GM08714 (cell line): ENCODE results near the gene ATMIN.
A peak's percentile ranks its signal among the peaks of the same experiment; 100 is the strongest.

ENCODE experiments used
- H3K4me3 ChIP-seq: fragments of 200-500 bp; sonication (Bioruptor generic); 2 replicates; pipeline ENCODE4 v1.5.1; 2014; ENCODE audit warnings: mild to moderate bottlenecking, low read length, inconsistent platforms
- ZNF274 ChIP-seq: IDR thresholded peaks from 2 replicates; pipeline ENCODE4 v1.6.1; 2012; ENCODE audit warnings: mild to moderate bottlenecking, low read depth, low read length

The ATMIN gene

GRCh38 chr16:81029930-81030604, 5.6 kb upstream of the ATMIN start:
- H3K4me3 ChIP-seq: no peak overlapping the region
- TF ChIP-seq ZNF274: no peak

DNA sequence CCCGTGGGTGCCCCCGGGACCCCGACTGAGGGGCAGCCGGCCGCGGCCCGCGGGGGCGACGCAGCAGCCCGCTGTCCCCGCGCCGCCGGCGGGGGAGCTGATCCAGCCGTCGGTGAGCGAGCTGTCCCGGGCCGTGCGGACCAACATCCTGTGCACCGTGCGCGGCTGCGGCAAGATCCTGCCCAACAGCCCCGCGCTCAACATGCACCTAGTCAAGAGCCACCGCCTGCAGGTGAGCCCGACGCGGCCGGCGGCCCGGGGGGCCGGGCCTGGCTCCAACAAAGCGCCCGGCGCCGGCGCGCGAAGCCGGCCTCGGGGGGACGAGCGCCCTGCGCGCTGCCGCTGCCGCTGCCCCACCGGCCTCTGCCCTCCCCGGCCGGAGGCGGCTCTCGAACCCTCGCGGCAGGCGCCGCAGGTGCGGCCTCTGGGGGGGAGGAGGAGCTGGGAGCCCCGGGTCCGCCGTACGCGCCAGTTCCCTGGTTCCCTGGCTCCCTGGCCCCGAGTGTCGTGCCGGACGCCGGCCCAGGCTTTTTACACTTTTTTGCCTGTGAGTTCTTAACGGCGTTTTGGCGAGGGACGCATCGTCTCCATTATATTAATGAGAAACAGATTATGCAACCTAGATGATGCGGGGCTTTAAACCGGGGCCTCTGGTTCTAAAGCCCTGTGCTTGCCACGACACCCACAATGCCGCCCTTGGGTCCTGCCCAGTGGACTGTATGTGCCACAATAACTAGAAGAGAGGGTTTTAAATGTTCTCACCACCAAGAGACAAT, 521 bp downstream of the ATMIN start:
- no peak for TF ChIP-seq ZNF274
- peak overlapping the region; percentile 99 for H3K4me3 ChIP-seq

GRCh38 chr16:81036751-81037350, 1.2 kb downstream of the ATMIN start:
- peak overlapping the region; percentile 99 for H3K4me3 ChIP-seq
- no peak for TF ChIP-seq ZNF274

GRCh38 chr16:81040131-81040530, 4.5 kb downstream of the ATMIN start:
- H3K4me3 ChIP-seq: no peak overlapping the region

GRCh38 chr16:81040842-81041241, 5.2 kb downstream of the ATMIN start:
- no peak overlapping the region for H3K4me3 ChIP-seq
- no peak for TF ChIP-seq ZNF274

More at GRCh38 chr16:81040131-81040530, 4.5 kb downstream of the ATMIN start:
- TF ChIP-seq ZNF274: no peak

- TF ChIP-seq ZNF274: no peak
- no peak overlapping the region for H3K4me3 ChIP-seq
Observed at GRCh38 chr16:81041696-81042095, 6.1 kb downstream of the ATMIN start.

DNA sequence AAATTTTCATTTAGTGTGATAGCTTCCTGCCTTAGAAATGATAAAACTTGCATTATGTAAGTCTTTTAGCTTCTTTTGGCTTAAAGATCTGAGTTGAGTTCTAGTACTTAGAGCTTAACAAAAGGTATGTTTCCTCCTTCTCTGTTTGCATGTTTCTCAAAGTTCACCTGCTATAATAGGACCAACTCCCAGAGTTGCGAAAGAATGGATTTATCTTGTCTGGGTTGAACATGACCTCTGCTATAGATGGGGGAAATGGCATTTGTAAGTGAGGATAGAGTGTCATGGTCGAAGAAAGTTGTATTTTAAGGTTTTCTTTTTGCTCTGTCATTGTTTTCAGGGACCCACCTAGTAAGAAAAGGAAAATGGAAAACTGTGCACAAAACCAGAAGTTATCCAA, 7.2 kb downstream of the ATMIN start:
- no peak for TF ChIP-seq ZNF274
- no peak overlapping the region for H3K4me3 ChIP-seq

DNA sequence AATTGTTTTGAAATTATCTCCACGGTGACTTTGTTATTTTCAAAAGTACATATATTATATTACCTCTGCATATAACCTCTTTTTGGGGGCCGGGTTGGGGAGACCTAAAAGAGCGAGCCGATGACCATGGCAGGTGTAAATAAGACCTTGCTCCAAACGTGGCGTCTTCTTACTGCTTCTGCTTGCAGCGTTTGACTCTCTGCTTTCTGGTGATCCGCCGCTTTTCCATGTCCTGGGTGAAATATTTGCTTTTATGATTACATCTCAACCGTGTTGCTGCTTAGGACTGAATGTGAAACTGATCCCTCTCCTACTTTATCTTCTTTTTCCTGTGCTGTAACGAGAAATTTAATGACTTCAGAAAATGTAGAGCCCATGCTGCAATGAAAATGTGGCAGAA, 18.1 kb downstream of the ATMIN start:
- no peak for TF ChIP-seq ZNF274

GRCh38 chr16:81060576-81061306, 25.1 kb downstream of the ATMIN start:
- no peak overlapping the region for H3K4me3 ChIP-seq
- TF ChIP-seq ZNF274: no peak

More for the DNA sequence above, 18.1 kb downstream of the ATMIN start:
- no peak overlapping the region for H3K4me3 ChIP-seq

DNA sequence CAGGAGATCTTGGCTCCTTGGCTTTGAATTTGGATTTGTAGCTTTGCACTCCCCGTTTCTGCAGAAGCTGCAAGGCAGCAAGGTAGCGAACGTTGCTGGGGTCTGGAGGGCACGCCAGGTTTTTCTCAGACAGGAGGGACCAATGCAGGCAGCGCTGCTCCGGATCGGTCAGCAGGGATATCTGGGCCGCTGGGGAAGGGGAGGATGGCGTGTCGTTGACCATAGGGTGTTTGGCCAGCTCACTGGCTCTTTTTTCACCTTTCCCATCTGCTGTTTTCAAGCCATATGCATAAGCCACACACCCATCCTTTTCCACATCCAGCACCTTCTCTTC, 25.6 kb downstream of the ATMIN start:
- TF ChIP-seq ZNF274: no peak
- H3K4me3 ChIP-seq: no peak overlapping the region

GRCh38 chr16:81061871-81062608, 26.4 kb downstream of the ATMIN start:
- no peak overlapping the region for H3K4me3 ChIP-seq
- no peak for TF ChIP-seq ZNF274

DNA sequence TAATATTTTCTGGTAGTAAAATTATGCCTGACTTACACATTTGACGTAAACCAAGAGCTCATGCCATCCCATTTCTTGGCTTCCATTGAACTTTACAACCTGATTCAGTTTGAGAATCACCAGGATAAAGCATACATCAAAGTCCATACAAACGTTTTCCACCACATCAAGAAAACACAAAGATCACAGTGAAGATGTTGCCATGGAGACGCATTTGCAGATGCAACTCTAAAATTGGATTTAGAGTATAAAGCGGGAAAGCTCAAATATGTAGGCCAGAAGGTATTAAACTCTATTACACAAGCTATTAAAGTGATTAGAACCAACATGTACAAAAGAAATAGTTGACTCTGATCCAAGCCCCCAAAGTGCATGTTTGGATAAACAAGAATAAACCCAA, 31.0 kb downstream of the ATMIN start:
- no peak overlapping the region for H3K4me3 ChIP-seq
- no peak for TF ChIP-seq ZNF274

DNA sequence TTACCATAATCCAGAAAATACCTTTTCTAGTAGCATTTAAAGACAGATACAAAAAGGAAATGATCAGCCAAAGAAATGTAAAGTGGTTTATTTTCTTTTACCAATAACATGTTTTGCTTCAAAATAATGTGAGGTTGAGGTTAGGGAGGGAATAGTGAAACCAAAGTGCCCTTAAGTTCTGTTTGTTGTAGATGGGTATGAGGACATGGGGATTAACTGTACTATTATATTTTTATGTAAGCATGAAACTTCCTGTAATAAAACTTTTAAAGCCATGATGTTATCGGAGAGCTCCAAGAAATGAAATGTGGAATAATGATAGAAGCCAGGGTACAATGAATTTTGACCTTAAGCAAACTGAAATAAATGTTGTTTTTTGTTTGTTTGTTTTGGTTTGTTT, 31.5 kb downstream of the ATMIN start:
- TF ChIP-seq ZNF274: no peak
- H3K4me3 ChIP-seq: no peak overlapping the region

GRCh38 chr16:81069063-81069462, 33.4 kb downstream of the ATMIN start:
- no peak for TF ChIP-seq ZNF274
- no peak overlapping the region for H3K4me3 ChIP-seq
